Fibroblast of lung (primary cell): Measurements from ENCODE around the gene DESI1. TPM values are rescaled to one million over a fixed set of nuclear protein-coding genes. Genes with fewer than 3 reads are reported as not detected.
A peak's percentile ranks its signal among the peaks of the same experiment; 100 is the strongest.

Experiments
- DNase-seq, 2 donors: peaks; one replicate each; pipeline versions ENCODE4 v3.0.0 to v3.0.0-alpha.2; 2010; ENCODE audit warnings: low read depth in 2 of 2
- H2AFZ ChIP-seq: 2 replicates; pipeline ENCODE4 v1.5.1; 2012; ENCODE audit warnings: low read length, control low read depth, inconsistent platforms
- H3K27ac ChIP-seq: 2 replicates; pipeline ENCODE4 v1.5.1; 2011; ENCODE audit warnings: low read length, control low read depth; ENCODE audit not compliant: insufficient read depth
- H3K27me3 ChIP-seq: 2 replicates; pipeline ENCODE4 v1.5.1; 2011; ENCODE audit warnings: mild to moderate bottlenecking, low read length; ENCODE audit not compliant: control insufficient read depth, insufficient read depth
- H3K36me3 ChIP-seq: 2 replicates; pipeline ENCODE4 v1.5.1; 2011; ENCODE audit warnings: low read length; ENCODE audit not compliant: control insufficient read depth, insufficient read depth
- H3K4me1 ChIP-seq: 2 replicates; pipeline ENCODE4 v1.5.1; 2011; ENCODE audit warnings: low read length; ENCODE audit not compliant: control insufficient read depth, insufficient read depth; ENCODE audit errors: extremely low read depth
- H3K4me2 ChIP-seq: 2 replicates; pipeline ENCODE4 v1.5.1; 2011; ENCODE audit warnings: low read length, control low read depth; ENCODE audit not compliant: insufficient read depth; ENCODE audit errors: extremely low read depth
- H3K4me3 ChIP-seq, 4 experiments: fragments of 200-600 bp in 1 of 4; sonication (generic) in 1 of 4; replicated peaks in 1 of 4; 2 replicates each; pipeline ENCODE4 v1.5.1; 2011 to 2016; ENCODE audit warnings: low read length in 4 of 4, low read depth in 3 of 4, mild to moderate bottlenecking in 3 of 4, control low read depth in 2 of 4, inconsistent platforms in 1 of 4, mixed read lengths in 1 of 4; ENCODE audit not compliant: insufficient read depth in 1 of 4; ENCODE audit errors: control extremely low read depth in 1 of 4
- H3K79me2 ChIP-seq: 2 replicates; pipeline ENCODE4 v1.5.1; 2012; ENCODE audit warnings: mild to moderate bottlenecking, low read length, inconsistent platforms; ENCODE audit not compliant: control insufficient read depth, insufficient read depth
- H3K9ac ChIP-seq: 2 replicates; pipeline ENCODE4 v1.5.1; 2011; ENCODE audit warnings: mild to moderate bottlenecking, low read length, control low read depth; ENCODE audit not compliant: insufficient read depth
- H3K9me3 ChIP-seq: 2 replicates; pipeline ENCODE4 v1.5.1; 2012; ENCODE audit warnings: low read depth, low read length; ENCODE audit not compliant: control insufficient read depth, insufficient read depth
- H4K20me1 ChIP-seq: 2 replicates; pipeline ENCODE4 v1.5.1; 2011; ENCODE audit warnings: low read length; ENCODE audit not compliant: control insufficient read depth, insufficient read depth; ENCODE audit errors: extremely low read depth
- EZH2 ChIP-seq: IDR thresholded peaks from 2 replicates; pipeline ENCODE4 v1.5.1; 2012; ENCODE audit warnings: low read length, control low read depth, mild to moderate bottlenecking; ENCODE audit errors: missing control alignments
- polyA plus RNA-seq, 2 donors: library from polyadenylated mRNA; depleted of rRNA in 1 of 2; stranded (reverse) in 1 of 2; unstranded in 1 of 2; fragments of >200 nt; gene quantifications; 2 replicates each; pipeline ENCODE4 v1.2.1, GENCODE V29; 2011 to 2012; ENCODE audit warnings: missing spikeins in 1 of 2
- total RNA-seq: library from RNA; depleted of rRNA; stranded (reverse); fragments of >200 nt; gene quantifications from 2 replicates; pipeline ENCODE4 v1.2.1, GENCODE V29; 2014
- TF ChIP-seq, protein P1 (sequence below), 2 donors: IDR thresholded peaks in 1 of 2; conservative IDR thresholded peaks in 1 of 2; 1 replicate in 1 of 2; 2 replicates in 1 of 2; pipeline ENCODE4 v1.5.1; 2011 to 2012; ENCODE audit warnings: low read length in 2 of 2, control low read depth in 1 of 2, inconsistent platforms in 1 of 2, low read depth in 1 of 2, mild to moderate bottlenecking in 1 of 2

The DESI1 gene
- total and polyA plus RNA-seq, 2 donors (not counting 1 experiment from before 2014, with no cell fraction given): 11.9 to 22.4 TPM

DNA sequence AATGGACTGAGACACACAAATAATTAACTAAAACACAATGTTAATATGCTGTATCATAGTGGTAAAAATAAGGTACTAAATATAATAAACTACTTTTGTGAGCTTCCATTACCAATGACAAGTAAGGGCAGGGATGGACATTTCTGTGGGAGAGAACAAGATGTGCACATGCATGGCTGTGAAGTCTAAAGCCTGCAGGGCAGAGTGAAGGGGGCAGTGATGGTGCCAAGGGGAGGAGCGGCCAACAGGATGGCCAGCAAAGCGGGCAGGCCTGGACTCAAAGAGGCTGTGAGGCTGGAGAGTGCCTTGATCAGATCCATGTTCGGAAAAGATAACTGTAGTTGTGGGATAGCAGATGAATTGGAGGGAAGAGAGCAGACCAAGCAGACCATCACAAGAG lies 12.5 kb downstream of the DESI1 start:
- Histone ChIP-seq H3K4me1 (no peaks in the 10 kb centered on the region), H3K4me3 (no peak overlapping the region), H3K9me3 (no peaks in the 10 kb centered on the region), H3K27ac (no peak overlapping the region), H3K9ac (no peak overlapping the region), H4K20me1 (no peaks in the 10 kb centered on the region), H3K27me3 (no peaks in the 10 kb centered on the region), H3K4me2 (no peak overlapping the region), H3K79me2 (no peaks in the 10 kb centered on the region), H3K36me3 (peaks cover 9% of the 10 kb centered on the region), H2AFZ (no peak overlapping the region)
- no peak for DNase-seq
- no peak for TF ChIP-seq EZH2
- TF ChIP-seq, protein P1, sequence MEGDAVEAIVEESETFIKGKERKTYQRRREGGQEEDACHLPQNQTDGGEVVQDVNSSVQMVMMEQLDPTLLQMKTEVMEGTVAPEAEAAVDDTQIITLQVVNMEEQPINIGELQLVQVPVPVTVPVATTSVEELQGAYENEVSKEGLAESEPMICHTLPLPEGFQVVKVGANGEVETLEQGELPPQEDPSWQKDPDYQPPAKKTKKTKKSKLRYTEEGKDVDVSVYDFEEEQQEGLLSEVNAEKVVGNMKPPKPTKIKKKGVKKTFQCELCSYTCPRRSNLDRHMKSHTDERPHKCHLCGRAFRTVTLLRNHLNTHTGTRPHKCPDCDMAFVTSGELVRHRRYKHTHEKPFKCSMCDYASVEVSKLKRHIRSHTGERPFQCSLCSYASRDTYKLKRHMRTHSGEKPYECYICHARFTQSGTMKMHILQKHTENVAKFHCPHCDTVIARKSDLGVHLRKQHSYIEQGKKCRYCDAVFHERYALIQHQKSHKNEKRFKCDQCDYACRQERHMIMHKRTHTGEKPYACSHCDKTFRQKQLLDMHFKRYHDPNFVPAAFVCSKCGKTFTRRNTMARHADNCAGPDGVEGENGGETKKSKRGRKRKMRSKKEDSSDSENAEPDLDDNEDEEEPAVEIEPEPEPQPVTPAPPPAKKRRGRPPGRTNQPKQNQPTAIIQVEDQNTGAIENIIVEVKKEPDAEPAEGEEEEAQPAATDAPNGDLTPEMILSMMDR (conservative IDR thresholded peaks at IDR 0.05 in 1 of 2, IDR thresholded peaks at IDR 0.05 in 1 of 2; ENCODE audit: low read depth in 1 of 2, low read length in 2 of 2): no peak

GRCh38 chr22:41603873-41604332 lies 16.9 kb downstream of the DESI1 start:
- Histone ChIP-seq H3K9me3 (no peaks in the 10 kb centered on the region), H3K9ac (no peak overlapping the region), H3K4me3 (no peak overlapping the region), H3K27me3 (no peaks in the 10 kb centered on the region), H3K27ac (no peak overlapping the region), H3K36me3 (peaks cover 21% of the 10 kb centered on the region), H4K20me1 (no peaks in the 10 kb centered on the region), H3K79me2 (no peaks in the 10 kb centered on the region), H3K4me2 (no peak overlapping the region), H3K4me1 (no peaks in the 10 kb centered on the region), H2AFZ (no peak overlapping the region)
- peak in 1 of 2 donors; percentile 25 for DNase-seq
- TF ChIP-seq, protein P1 (conservative IDR thresholded peaks at IDR 0.05 in 1 of 2, IDR thresholded peaks at IDR 0.05 in 1 of 2; ENCODE audit: low read depth in 1 of 2, low read length in 2 of 2): no peak
- no peak for TF ChIP-seq EZH2

GRCh38 chr22:41600976-41601375 lies 19.9 kb downstream of the DESI1 start:
- no peaks in the 10 kb centered on the region for H3K27me3 ChIP-seq
- H4K20me1 ChIP-seq: no peaks in the 10 kb centered on the region
- TF ChIP-seq, protein P1 (conservative IDR thresholded peaks at IDR 0.05 in 1 of 2, IDR thresholded peaks at IDR 0.05 in 1 of 2; ENCODE audit: low read depth in 1 of 2, low read length in 2 of 2): no peak
- no peak for TF ChIP-seq EZH2
- no peaks in the 10 kb centered on the region for H3K9me3 ChIP-seq
- H3K79me2 ChIP-seq: no peaks in the 10 kb centered on the region
- no peak overlapping the region for H3K27ac ChIP-seq
- no peak overlapping the region for H3K4me2 ChIP-seq
- no peak overlapping the region for H2AFZ ChIP-seq
- peaks cover 12% of the 10 kb centered on the region for H3K4me1 ChIP-seq
- H3K9ac ChIP-seq: no peak overlapping the region
- DNase-seq: no peak
- H3K36me3 ChIP-seq: peaks cover 20% of the 10 kb centered on the region
- H3K4me3 ChIP-seq: no peak overlapping the region
